Kidney (tissue), 14 donors: ENCODE measurements around the gene GABRB2. TPM values are rescaled to one million over a fixed set of nuclear protein-coding genes. Genes with fewer than 3 reads are reported as not detected.

Source experiments
- DNase-seq, 5 donors: peaks; one replicate each; pipeline ENCODE4 v3.0.0-alpha.2; 2013 to 2020
- FAIRE-seq: peaks from 2 replicates; lab custom pipeline; 2012; peaks lifted over from hg19 to GRCh38; lab: Jason Lieb, UNC
- H3K27ac ChIP-seq, 2 donors: one replicate each; pipeline ENCODE4 v1.7.0; 2013; ENCODE audit warnings: low read depth in 2 of 2, low read length in 2 of 2, inconsistent platforms in 1 of 2
- H3K27me3 ChIP-seq: one replicate; pipeline ENCODE4 v1.7.1; 2013; ENCODE audit warnings: low read length, inconsistent platforms; ENCODE audit not compliant: control insufficient read depth, insufficient read depth
- H3K36me3 ChIP-seq, 3 donors: one replicate each; pipeline versions ENCODE4 v1.7.0 to v1.7.1; 2013; ENCODE audit warnings: low read length in 3 of 3, control low read depth in 1 of 3, inconsistent platforms in 1 of 3; ENCODE audit not compliant: insufficient read depth in 3 of 3, control insufficient read depth in 2 of 3
- H3K4me1 ChIP-seq, 3 donors: one replicate each; pipeline versions ENCODE4 v1.7.0 to v1.7.1; 2013; ENCODE audit warnings: low read length in 3 of 3, inconsistent platforms in 1 of 3, low read depth in 1 of 3; ENCODE audit not compliant: control insufficient read depth in 2 of 3, insufficient read depth in 2 of 3
- H3K4me3 ChIP-seq, 3 donors: one replicate each; pipeline versions ENCODE4 v1.7.0 to v1.8.1; 2013; ENCODE audit warnings: low read length in 3 of 3, control low read depth in 1 of 3, inconsistent platforms in 1 of 3
- H3K9ac ChIP-seq, 3 donors: one replicate each; pipeline versions ENCODE4 v1.7.0 to v1.7.1; 2013; ENCODE audit warnings: low read length in 3 of 3, control low read depth in 1 of 3, inconsistent platforms in 1 of 3
- H3K9me3 ChIP-seq, 3 donors: one replicate each; pipeline versions ENCODE4 v1.7.0 to v1.7.1; 2013; ENCODE audit warnings: low read length in 3 of 3, control low read depth in 1 of 3, inconsistent platforms in 1 of 3; ENCODE audit not compliant: control insufficient read depth in 2 of 3, insufficient read depth in 1 of 3
- CTCF ChIP-seq: IDR thresholded peaks from 3 replicates; pipeline ENCODE4 v1.5.1; 2012; ENCODE audit warnings: mild to moderate bottlenecking, moderate library complexity, borderline replicate concordance; ENCODE audit not compliant: insufficient read depth; ENCODE audit errors: extremely low read depth
- intact Hi-C: fragments of 100-400 bp; cut with DNase I; formaldehyde crosslinking; loops from one replicate; pipeline ENCODE4 v1.11.1; 2022
- polyA plus RNA-seq: library from polyadenylated mRNA; stranded (reverse); fragments of 350-450 nt; fragmentation: Illumina TruSeq; extraction: RNeasy Lipid Tissue Mini Kit (QIAGEN cat#74804); gene quantifications from one replicate; pipeline ENCODE4 v1.2.3, GENCODE V29; 2014; ENCODE audit warnings: low read depth, low replicate concordance; ENCODE audit not compliant: insufficient read depth
- total RNA-seq: library from RNA; stranded (reverse); fragmentation: NEBNext Ultra II Directional; extraction: Animal tissue kit (Norgen Biotek cat#: 25700); gene quantifications from one replicate; pipeline ENCODE4 v1.2.1, GENCODE V29; 2021
- donor health status: control.
- donor health status: control.
- donor health status: control.
- donor health status: control.
- donor health status: control.
- donor health status: DM: yes; HTN: yes; CAD: no.
- donor health status: Normal renal cell carcinoma (clear cell type).

Gene GABRB2
- total and polyA plus RNA-seq, 2 donors from 2014 or later, result 0.90 to 4.4 TPM

GRCh38 chr5:161409471-161409870 lies 137.1 kb downstream of the GABRB2 start:
- Histone ChIP-seq H3K4me1 (no peaks in the 10 kb centered on the region), H3K27me3 (no peaks in the 10 kb centered on the region), H3K27ac (no peak overlapping the region), H3K9ac (no peak overlapping the region), H3K9me3 (no peaks in the 10 kb centered on the region), H3K4me3 (no peak overlapping the region), H3K36me3 (no peaks in the 10 kb centered on the region)
- intact Hi-C loops, result no loop called here
- no peak for TF ChIP-seq CTCF
- FAIRE-seq, result no peak
- DNase-seq, result no peak

- no peaks in the 10 kb centered on the region for H3K27me3 ChIP-seq
- FAIRE-seq, result no peak
These were observed 139.6 kb downstream of the GABRB2 start for GRCh38 chr5:161406880-161407279.

GRCh38 chr5:161403996-161404395 lies 142.5 kb downstream of the GABRB2 start:
- FAIRE-seq, result no peak
- no peaks in the 10 kb centered on the region for H3K36me3 ChIP-seq
- no peak for TF ChIP-seq CTCF
- H3K27ac ChIP-seq, result no peak overlapping the region
- no peak overlapping the region for H3K4me3 ChIP-seq
- no peaks in the 10 kb centered on the region for H3K9me3 ChIP-seq
- H3K4me1 ChIP-seq, result no peaks in the 10 kb centered on the region
- no peaks in the 10 kb centered on the region for H3K27me3 ChIP-seq
- no peak for DNase-seq
- H3K9ac ChIP-seq, result no peak overlapping the region
- intact Hi-C loops, result no loop called here

More at GRCh38 chr5:161406880-161407279, 139.6 kb downstream of the GABRB2 start:
- Histone ChIP-seq H3K9me3 (no peaks in the 10 kb centered on the region), H3K4me3 (no peak overlapping the region), H3K27ac (no peak overlapping the region), H3K36me3 (no peaks in the 10 kb centered on the region), H3K9ac (no peak overlapping the region), H3K4me1 (no peaks in the 10 kb centered on the region)
- no peak for TF ChIP-seq CTCF
- intact Hi-C loops, result no loop called here
- DNase-seq, result peak in 1 of 5 donors; percentile 1

- Histone ChIP-seq H3K4me1 (no peaks in the 10 kb centered on the region), H3K9ac (no peak overlapping the region), H3K9me3 (no peaks in the 10 kb centered on the region), H3K4me3 (no peak overlapping the region), H3K27ac (no peak overlapping the region), H3K36me3 (no peaks in the 10 kb centered on the region), H3K27me3 (no peaks in the 10 kb centered on the region)
- no peak for FAIRE-seq
- intact Hi-C loops, result no loop called here
- no peak for DNase-seq
- TF ChIP-seq CTCF, result no peak
These were observed 143.4 kb downstream of the GABRB2 start for GRCh38 chr5:161403121-161403520.
